Pericardium fibroblast (primary cell): ENCODE data around the gene HDC. TPM values are rescaled to one million over a fixed set of nuclear protein-coding genes. Genes with fewer than 3 reads are reported as not detected.

Source experiments
- total RNA-seq: library from RNA; depleted of rRNA; stranded (reverse); fragments of >200 nt; gene quantifications from 2 replicates; pipeline ENCODE4 v1.2.3, GENCODE V29; 2015

Gene HDC
- total RNA-seq: not detected in 2 replicates

GRCh38 chr15:50265620-50266019, at the start of gene HDC:
HDC (minus strand) TSS chr15:50265726; CDS start chr15:50265623, 103 bp downstream.

Other genes starting within 250 kb of the HDC start
- gene ATP8B4, start 146.5 kb downstream of the HDC start, total RNA-seq: 0.43 and 4.4 TPM in 2 replicates
- not detected in 2 replicates for gene SLC27A2, start 83.5 kb downstream of the HDC start, total RNA-seq
- 9.1 and 18.4 TPM in 2 replicates for gene GABPB1, start 89.5 kb upstream of the HDC start, total RNA-seq
- 31.5 and 32.7 TPM in 2 replicates for gene USP8, start 158.7 kb upstream of the HDC start, total RNA-seq